ENCODE measurements around the gene CACNA2D1.

CACNA2D1 gene

DNA sequence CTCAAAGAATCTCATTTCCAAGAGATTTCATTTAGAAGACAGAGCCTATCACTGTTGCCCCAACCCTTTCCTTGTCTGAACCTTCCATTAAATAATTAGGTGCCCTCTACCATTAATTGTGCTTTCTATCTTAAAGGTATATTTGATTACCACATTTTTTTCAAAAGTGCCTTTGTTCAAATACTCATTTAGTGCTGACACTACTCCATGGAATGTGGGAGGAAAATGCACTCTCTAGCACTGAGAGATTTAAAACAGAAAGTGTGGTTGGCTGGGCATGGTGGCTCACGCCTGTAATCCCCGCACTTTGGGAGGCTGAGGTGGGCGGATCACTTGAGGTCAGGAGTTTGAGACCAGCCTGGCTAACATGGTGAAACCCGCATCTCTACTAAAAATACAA is 119.8 kb downstream of the CACNA2D1 start:
- TF ChIP-seq ZNF274 (IDR thresholded peaks at IDR 0.05; ENCODE audit: low read depth, low read length): no peak
- no peak overlapping the region for H3K4me3 ChIP-seq (ENCODE audit: low read length)

- H3K4me3 ChIP-seq (ENCODE audit: low read length): no peak overlapping the region
- TF ChIP-seq ZNF274 (IDR thresholded peaks at IDR 0.05; ENCODE audit: low read depth, low read length): no peak
Measured at GRCh38 chr7:82319674-82320118, 123.9 kb downstream of the CACNA2D1 start.

GRCh38 chr7:82318786-82319185 is 124.8 kb downstream of the CACNA2D1 start:
- no peak for TF ChIP-seq ZNF274 (IDR thresholded peaks at IDR 0.05; ENCODE audit: low read depth, low read length)
- H3K4me3 ChIP-seq (ENCODE audit: low read length): no peak overlapping the region

DNA sequence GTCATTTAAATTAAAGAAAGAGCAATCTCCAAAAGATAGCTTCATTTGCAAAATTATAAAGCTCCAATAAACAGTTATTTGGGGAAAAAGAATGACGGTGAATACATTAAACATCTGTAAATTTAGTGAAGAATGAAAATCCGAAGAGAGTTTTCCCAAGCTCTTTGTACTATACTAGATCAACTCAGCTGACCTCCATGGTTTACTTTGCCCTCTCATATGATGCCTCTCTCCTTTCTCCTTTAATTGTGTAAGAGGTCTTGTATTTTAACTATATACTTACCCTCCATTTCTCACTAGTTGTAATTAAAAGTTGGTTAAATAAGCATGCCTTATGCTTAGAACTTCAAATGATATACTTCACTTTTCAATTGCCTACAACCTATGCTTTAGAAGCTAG is 125.8 kb downstream of the CACNA2D1 start:
- TF ChIP-seq ZNF274 (IDR thresholded peaks at IDR 0.05; ENCODE audit: low read depth, low read length): no peak

GRCh38 chr7:82317257-82317721 is 126.3 kb downstream of the CACNA2D1 start:
- H3K4me3 ChIP-seq (ENCODE audit: low read length): no peak overlapping the region
- TF ChIP-seq ZNF274 (IDR thresholded peaks at IDR 0.05; ENCODE audit: low read depth, low read length): no peak

More for the DNA sequence above, 125.8 kb downstream of the CACNA2D1 start:
- H3K4me3 ChIP-seq (ENCODE audit: low read length): no peak overlapping the region

DNA sequence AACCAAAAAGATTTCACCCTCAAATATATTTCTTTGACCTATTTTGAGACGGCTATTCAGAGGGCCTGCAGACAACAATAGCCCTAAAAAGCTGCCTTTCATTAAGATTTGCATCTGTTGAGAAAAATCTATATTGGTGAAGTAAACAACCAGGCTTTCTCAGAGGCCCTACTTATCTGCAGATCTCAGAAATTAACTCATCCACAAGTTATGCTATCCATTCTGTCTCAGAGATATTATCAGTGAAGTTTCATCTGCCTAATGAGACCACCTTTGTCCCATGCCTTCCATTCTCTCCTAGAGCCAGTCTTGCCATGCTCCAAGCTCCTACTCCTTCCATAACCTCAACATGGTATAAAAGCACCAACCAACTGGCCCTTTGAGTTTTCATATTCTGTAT is 130.3 kb downstream of the CACNA2D1 start:
- TF ChIP-seq ZNF274 (IDR thresholded peaks at IDR 0.05; ENCODE audit: low read depth, low read length): no peak
- H3K4me3 ChIP-seq (ENCODE audit: low read length): no peak overlapping the region

GRCh38 chr7:82312646-82313045 is 130.9 kb downstream of the CACNA2D1 start:
- H3K4me3 ChIP-seq (ENCODE audit: low read length): no peak overlapping the region
- TF ChIP-seq ZNF274 (IDR thresholded peaks at IDR 0.05; ENCODE audit: low read depth, low read length): no peak

DNA sequence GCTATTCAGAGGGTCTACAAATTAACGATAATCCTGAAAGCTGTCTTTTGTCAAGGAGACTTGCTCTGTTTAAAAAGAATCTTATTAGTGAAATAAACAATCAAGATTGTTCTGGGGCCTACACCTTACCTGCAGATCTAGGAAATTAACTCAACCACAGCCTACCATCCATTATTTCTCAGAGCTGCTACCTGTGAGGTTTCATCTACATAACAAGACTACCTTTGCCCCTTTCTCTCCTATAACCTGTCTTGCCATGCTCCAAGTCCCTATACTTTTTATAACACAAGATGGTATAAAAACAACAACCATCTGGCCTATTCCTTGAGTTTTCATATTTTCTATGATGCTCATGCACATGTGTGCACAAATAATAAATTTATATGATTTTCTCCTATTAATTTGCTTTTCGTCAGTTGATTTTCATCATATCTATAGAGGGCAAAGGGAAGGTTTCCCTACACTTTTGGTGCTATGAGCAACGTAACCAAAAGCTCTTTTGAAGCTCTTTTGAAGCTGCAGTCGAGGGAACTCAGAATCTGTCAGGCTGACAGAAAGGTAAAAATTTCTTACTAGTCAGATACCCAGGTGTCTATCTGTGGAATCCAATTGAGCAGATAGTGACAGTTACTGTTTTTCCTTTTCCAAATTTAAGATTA is 138.1 kb downstream of the CACNA2D1 start:
- no peak for TF ChIP-seq ZNF274 (IDR thresholded peaks at IDR 0.05; ENCODE audit: low read depth, low read length)
- no peak overlapping the region for H3K4me3 ChIP-seq (ENCODE audit: low read length)

GRCh38 chr7:82294865-82295264 is 148.7 kb downstream of the CACNA2D1 start:
- no peak overlapping the region for H3K4me3 ChIP-seq (ENCODE audit: low read length)
- TF ChIP-seq ZNF274 (IDR thresholded peaks at IDR 0.05; ENCODE audit: low read depth, low read length): no peak

- TF ChIP-seq ZNF274 (IDR thresholded peaks at IDR 0.05; ENCODE audit: low read depth, low read length): no peak
- H3K4me3 ChIP-seq (ENCODE audit: low read length): no peak overlapping the region
Measured at GRCh38 chr7:82294382-82294784, 149.2 kb downstream of the CACNA2D1 start.

GRCh38 chr7:82293467-82293866 is 150.1 kb downstream of the CACNA2D1 start:
- TF ChIP-seq ZNF274 (IDR thresholded peaks at IDR 0.05; ENCODE audit: low read depth, low read length): no peak
- H3K4me3 ChIP-seq (ENCODE audit: low read length): no peak overlapping the region

GRCh38 chr7:82291931-82292330 is 151.6 kb downstream of the CACNA2D1 start:
- TF ChIP-seq ZNF274 (IDR thresholded peaks at IDR 0.05; ENCODE audit: low read depth, low read length): no peak
- H3K4me3 ChIP-seq (ENCODE audit: low read length): no peak overlapping the region

GRCh38 chr7:82289889-82290288 is 153.7 kb downstream of the CACNA2D1 start:
- no peak for TF ChIP-seq ZNF274 (IDR thresholded peaks at IDR 0.05; ENCODE audit: low read depth, low read length)
- H3K4me3 ChIP-seq (ENCODE audit: low read length): no peak overlapping the region

DNA sequence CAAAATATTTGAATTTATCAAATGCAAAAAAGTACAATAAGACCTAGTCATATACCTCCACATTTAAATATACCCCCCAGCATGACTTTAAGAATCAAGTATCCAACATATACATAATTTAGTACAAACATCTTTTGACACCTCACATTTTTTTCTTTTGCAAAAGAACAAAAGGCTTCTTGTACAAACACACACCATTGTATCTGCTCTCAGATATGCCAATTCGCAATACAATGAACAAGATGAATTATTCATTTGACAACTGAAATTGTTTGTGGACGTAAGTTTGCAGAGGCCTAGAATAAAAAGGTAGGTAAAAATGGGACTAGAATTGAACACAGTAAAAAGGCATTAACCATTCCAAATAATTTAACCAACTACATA is 154.4 kb downstream of the CACNA2D1 start:
- no peak for TF ChIP-seq ZNF274 (IDR thresholded peaks at IDR 0.05; ENCODE audit: low read depth, low read length)

GRCh38 chr7:82286798-82287140 is 156.8 kb downstream of the CACNA2D1 start:
- no peak for TF ChIP-seq ZNF274 (IDR thresholded peaks at IDR 0.05; ENCODE audit: low read depth, low read length)
- no peak overlapping the region for H3K4me3 ChIP-seq (ENCODE audit: low read length)

More for the DNA sequence above, 154.4 kb downstream of the CACNA2D1 start:
- no peak overlapping the region for H3K4me3 ChIP-seq (ENCODE audit: low read length)
